Fibroblast of lung (primary cell): ENCODE data around the gene LRRC17.

ENCODE experiments used
- EZH2 ChIP-seq: IDR thresholded peaks from 2 replicates; pipeline ENCODE4 v1.5.1; 2012; ENCODE audit warnings: low read length, control low read depth, mild to moderate bottlenecking; ENCODE audit errors: missing control alignments
- TF ChIP-seq, protein P1 (sequence below), 2 donors: IDR thresholded peaks in 1 of 2; conservative IDR thresholded peaks in 1 of 2; 1 replicate in 1 of 2; 2 replicates in 1 of 2; pipeline ENCODE4 v1.5.1; 2011 to 2012; ENCODE audit warnings: low read length in 2 of 2, control low read depth in 1 of 2, inconsistent platforms in 1 of 2, low read depth in 1 of 2, mild to moderate bottlenecking in 1 of 2

DNA sequence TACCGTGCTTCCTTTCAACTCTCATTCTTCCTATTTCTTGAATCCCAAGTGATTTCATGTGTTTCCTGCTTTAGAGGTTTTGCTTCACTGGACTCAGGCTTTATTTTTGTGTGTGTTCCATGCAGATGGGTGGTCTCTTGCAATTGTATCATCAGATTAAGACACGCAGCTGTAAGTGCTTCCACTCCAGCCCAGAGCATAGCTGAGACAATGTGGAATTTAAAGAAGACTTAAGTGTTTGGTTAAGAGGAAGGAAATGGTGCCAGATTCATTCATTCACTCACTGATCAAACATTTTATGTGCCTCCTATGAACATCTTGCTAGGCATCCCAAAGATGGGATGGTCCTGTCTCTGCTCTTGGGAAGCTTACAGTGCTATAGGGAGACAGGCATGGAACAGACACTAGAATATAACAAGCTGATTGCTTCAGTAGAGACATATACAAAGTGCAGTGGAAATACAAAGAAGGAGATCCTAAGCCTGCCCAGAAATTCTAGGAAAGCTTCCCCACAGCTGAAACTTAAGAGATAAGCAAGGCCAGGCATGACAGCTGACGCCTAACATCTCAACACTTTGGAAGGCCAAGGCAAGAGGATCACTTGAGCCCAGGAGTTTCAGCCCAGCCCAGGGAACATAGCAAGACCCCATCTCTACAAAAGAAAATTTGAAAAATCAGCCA lies 46.1 kb upstream of the LRRC17 start:
- TF ChIP-seq, protein P1, sequence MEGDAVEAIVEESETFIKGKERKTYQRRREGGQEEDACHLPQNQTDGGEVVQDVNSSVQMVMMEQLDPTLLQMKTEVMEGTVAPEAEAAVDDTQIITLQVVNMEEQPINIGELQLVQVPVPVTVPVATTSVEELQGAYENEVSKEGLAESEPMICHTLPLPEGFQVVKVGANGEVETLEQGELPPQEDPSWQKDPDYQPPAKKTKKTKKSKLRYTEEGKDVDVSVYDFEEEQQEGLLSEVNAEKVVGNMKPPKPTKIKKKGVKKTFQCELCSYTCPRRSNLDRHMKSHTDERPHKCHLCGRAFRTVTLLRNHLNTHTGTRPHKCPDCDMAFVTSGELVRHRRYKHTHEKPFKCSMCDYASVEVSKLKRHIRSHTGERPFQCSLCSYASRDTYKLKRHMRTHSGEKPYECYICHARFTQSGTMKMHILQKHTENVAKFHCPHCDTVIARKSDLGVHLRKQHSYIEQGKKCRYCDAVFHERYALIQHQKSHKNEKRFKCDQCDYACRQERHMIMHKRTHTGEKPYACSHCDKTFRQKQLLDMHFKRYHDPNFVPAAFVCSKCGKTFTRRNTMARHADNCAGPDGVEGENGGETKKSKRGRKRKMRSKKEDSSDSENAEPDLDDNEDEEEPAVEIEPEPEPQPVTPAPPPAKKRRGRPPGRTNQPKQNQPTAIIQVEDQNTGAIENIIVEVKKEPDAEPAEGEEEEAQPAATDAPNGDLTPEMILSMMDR (conservative IDR thresholded peaks at IDR 0.05 in 1 of 2, IDR thresholded peaks at IDR 0.05 in 1 of 2; ENCODE audit: low read depth in 1 of 2, low read length in 2 of 2), result no peak
- TF ChIP-seq EZH2, result no peak
